HG03521 (cell line): Measurements from ENCODE around the gene GPR55.
"Not testable (repeated sequence)": the region's sequence is repeated elsewhere in the genome, so short reads cannot be mapped to it uniquely, and the experiment has no call there.

Source experiments
- ATAC-seq: cut with Tn5 transposase; IDR thresholded peaks from one replicate; pipeline ENCODE4 v1.9.1; 2021; ENCODE audit warnings: mild to moderate bottlenecking, moderate library complexity; ENCODE audit not compliant: unreplicated experiment

GPR55 gene

DNA sequence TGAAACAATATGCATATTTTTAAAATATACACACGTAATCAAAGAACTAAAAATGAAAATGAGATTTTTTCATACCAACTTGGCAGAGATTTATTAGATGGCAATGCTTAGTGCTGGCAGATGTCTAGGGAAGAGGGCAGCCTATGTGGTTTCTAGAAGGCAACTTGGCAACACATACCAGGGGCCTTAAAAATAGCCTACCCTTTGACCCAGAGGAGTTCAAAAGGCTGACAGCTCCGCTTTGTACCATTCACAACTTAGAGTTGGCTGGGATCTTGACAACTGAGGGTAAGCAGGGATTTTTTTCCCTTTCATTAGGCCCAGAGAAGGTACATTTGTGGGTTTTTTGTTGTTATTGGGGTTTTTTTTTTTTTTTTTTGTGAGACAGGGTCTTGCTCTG, 26.4 kb upstream of the GPR55 start:
- no peak for ATAC-seq

DNA sequence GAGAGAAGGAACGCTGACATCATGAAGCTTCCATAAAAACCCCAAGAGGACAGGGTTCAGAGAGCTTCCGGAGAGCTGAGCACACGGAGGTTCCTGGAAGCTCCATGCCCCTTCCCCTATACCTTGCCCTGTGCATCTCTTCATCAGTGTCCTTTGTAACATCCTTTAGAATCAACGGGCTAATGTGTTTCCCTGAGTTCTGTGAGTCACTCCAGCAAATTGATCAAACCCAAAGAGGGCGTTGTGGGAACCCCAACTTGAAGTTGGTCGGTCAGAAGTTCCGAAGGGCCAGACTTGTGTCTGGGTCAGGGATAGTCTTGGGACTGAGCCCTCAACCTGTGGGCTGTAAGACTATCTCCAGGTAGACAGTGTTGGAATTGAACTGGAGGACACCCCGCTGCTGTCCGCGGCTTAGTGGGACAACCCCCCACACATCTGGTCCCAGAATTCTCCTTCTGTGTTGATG, 25.9 kb upstream of the GPR55 start:
- peak; percentile 1 for ATAC-seq

- peak; percentile 45 for ATAC-seq
Observed at GRCh38 chr2:230949966-230950873, 25.2 kb upstream of the GPR55 start.

DNA sequence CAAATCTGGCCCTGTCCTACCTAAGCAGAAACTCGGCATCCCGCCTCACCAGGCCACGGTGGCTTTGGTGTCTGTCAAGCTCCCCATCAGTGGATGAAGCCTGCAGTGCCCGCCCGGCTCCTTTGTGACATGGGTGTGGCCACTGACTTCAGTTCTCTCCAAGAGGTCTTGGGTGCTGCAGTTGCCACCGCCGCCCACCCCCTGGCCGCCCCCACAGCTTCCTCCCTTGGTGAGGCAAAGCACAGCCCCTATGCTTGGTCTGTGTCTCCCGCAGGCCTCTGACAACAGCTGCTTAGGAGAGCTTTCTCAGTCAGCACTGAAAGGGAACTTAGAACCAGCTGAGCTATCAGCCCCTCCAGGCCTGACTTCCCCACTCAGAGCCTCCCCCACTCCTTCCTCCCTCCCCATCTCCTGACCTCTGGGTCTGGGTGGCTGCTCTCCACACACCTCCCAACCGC, 22.9 kb upstream of the GPR55 start:
- peak; percentile 32 for ATAC-seq

DNA sequence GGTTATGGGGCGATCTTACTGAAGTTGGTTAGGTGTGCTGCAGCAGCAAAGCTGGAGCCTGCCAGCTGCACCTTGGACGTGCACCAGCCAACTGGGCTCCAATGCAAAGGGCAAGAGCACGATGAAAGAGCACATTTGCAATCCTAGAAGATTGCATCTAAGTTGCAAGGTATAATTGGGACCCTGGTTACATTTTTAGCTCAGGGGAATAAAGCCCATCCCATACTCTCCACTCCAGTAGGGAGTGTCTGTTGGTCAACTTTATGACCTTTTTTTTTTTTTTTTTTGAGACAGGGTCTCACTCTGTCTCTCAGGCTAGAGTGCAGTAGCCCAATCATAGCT, 22.2 kb upstream of the GPR55 start:
- no peak for ATAC-seq

DNA sequence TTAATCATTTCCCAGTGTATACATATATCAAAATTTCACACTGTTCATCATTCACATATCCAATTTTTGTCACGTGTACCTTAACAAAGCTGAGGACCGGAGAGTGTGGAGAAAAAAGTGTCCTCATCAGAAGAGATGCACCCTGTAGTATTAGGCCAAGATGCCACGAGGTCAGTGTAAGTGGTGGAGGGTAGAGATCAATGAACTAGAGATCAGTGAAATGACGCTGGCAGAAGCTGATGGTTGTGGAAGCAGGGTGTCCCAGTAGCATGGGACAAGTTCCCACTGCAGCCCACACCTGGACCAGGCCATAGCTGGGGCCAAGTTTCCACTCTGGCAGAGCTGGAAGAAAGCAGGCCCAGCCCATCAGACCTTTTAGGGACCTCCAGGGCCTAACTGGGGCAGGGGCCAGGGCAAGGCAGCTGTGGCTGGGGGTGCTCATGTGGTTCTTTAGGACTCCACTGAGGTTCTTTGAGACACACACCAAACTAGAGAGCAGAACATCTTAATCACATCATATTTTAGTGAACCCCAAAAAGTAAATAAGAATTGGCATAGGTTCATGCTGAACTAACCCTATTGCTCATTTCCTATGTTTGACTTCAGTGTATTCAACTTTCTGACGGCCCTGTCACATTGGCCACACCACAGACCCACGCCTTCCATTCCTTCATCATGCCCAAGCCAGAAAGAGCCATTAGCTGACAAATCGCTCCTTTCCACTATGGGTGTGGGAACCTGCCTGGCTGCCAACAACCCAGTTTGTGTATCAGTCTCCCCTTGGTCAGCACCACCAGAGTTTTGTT, 21.6 kb upstream of the GPR55 start:
- ATAC-seq: no peak

DNA sequence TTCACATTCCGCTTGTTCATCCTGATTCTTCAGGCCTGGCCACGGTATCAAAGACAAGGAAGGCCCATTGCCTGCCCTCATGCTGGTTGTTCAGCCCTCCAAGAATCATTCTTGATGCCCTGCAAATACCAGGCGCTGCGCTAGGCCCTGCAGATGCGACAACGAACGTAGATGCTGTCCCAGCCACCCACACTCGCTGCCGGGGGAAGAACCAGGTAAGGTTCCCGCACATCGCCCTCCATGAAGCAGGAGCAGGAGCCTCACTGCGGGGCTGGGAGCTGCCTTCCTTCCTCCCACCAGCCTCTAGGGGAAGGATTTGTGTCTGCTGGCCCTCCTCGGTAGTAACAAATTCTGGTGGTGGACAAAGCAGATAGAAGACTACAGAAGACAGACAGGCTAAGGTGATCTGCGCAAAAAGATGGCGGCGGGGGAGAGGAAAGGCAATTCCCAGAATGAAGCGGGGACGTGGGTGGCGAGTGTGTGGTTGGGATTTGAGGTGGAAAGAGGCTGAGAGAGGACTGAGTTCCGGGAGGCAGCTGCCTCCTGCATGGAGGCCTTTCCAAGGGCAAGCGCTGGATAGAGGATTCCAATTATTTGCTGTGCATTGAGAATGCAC, 19.8 kb upstream of the GPR55 start:
- ATAC-seq: no peak

- ATAC-seq: peak; percentile 43
Observed at GRCh38 chr2:230944123-230944653, 19.1 kb upstream of the GPR55 start.

GRCh38 chr2:230942920-230943896, 18.2 kb upstream of the GPR55 start:
- ATAC-seq: peak; percentile 63

- no peak for ATAC-seq
Observed at GRCh38 chr2:230942371-230942770, 17.3 kb upstream of the GPR55 start.

- no peak for ATAC-seq
Observed at GRCh38 chr2:230941202-230942180, 16.4 kb upstream of the GPR55 start.

DNA sequence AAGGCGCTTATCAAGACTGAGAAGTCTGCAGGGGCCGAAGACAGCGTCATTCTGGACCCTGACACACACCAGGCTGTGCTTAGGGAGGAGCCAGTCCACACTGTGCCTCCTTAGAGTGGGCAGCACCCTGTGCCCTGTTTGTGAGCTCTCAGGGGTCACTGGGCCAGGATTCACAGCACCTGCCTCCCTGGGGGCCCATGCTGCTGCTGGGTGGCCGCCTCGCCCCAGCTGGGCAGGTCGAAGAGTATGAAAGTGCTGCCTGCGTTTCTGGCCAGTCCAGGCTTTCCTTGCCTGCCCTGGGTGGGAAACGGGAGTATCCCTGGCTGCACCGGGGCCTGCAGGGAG, 15.4 kb upstream of the GPR55 start:
- ATAC-seq: no peak

GRCh38 chr2:230939691-230940470, 14.8 kb upstream of the GPR55 start:
- no peak for ATAC-seq

DNA sequence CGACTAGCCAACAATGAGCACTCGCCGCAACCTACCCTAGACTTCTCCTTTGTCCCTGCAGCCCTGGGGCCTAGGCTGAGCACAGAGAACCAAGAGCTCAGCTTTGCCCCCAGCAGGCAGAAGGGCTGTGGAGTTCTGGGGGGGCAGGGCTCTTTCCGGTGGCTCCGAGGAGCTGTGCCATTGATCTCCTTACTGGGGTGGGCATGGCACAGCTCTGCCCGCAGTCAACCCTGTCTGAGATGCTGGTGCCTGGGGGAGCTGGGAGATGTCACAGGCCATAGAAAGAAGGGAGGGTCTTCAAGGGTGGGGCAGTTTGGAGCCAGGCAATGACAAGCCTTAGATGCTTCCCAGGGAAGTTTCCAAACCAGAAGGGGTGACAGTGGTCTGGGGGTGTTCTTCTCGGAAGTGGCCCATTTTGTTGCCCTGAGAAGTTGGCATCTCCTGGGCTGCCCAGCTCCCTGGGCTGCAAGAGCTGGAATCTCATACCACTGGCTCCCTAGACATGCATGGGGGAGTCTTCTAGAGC, 14.1 kb upstream of the GPR55 start:
- no peak for ATAC-seq

DNA sequence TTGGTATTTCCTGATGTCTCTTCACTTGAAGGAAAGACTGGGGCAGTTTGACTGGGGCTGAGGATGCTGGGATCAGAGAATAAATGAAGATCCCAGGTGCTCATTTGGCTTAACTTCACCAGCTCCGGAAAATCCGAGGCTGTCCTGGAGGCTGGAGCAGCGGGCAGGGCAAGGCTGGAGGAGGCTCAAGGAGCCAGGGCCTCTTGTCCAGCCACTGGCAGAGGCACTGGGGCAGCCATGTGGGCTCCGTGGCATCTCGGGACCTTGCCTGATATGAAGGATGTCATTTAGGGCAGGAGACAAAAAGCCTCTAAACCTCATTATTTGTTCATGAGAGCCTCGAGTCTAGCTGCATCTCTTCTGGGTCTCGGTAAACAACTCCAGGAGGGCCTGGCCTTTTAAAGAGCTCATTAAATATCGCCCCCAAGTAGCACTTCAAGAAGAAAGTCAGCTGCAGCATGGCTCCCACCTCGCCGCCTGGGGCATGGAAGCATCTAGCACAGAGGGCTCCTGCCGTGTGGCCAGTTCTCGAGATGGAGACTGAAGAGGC, 13.5 kb upstream of the GPR55 start:
- no peak for ATAC-seq

- ATAC-seq: no peak
Observed at GRCh38 chr2:230938098-230938497, 13.1 kb upstream of the GPR55 start.

- ATAC-seq: no peak
Observed at GRCh38 chr2:230937362-230937761, 12.3 kb upstream of the GPR55 start.

- not testable (repeated sequence) for ATAC-seq
Observed at GRCh38 chr2:230936243-230936642, 11.2 kb upstream of the GPR55 start.
